Activated CD8-positive, alpha-beta T cell treated with anti-CD3 and anti-CD28 coated beads for 36 hours (primary cell): ENCODE data around the gene KRT13. TPM values are rescaled to one million over a fixed set of nuclear protein-coding genes. Genes with fewer than 3 reads are reported as not detected.

Experiments
- ATAC-seq: fragments of 200-7000 bp; cut with Tn5 transposase; one replicate; pipeline ENCODE4 v1.10.0; 2021; ENCODE audit warnings: mild to moderate bottlenecking, moderate library complexity
- CTCF ChIA-PET: fragments of 350-600 bp; sonication (Branson Sonifier 250); formaldehyde crosslinking; loops from one replicate; lab custom pipeline; 2021; ENCODE audit warnings: antibody characterized with exemption; lab: Charles Lee
- POLR2A ChIA-PET: fragments of 350-600 bp; sonication (Branson Sonifier 250); formaldehyde crosslinking; loops from one replicate; lab custom pipeline; 2021; ENCODE audit warnings: antibody characterized with exemption; lab: Charles Lee
- DNase-seq: peaks from one replicate; pipeline ENCODE4 v3.0.0-alpha.2; 2020
- H3K27ac Mint-ChIP-seq: one replicate; pipeline ENCODE4 v1.8.0; 2021; ENCODE audit warnings: mild to moderate bottlenecking, mixed read lengths
- H3K27me3 Mint-ChIP-seq: one replicate; pipeline ENCODE4 v1.8.0; 2021; ENCODE audit warnings: mixed read lengths
- H3K36me3 Mint-ChIP-seq: one replicate; pipeline ENCODE4 v1.8.0; 2021; ENCODE audit warnings: low read depth, mixed read lengths
- H3K4me1 Mint-ChIP-seq: one replicate; pipeline ENCODE4 v1.8.0; 2021; ENCODE audit warnings: low read depth, mixed read lengths
- H3K4me3 Mint-ChIP-seq: one replicate; pipeline ENCODE4 v1.8.0; 2021; ENCODE audit warnings: mild to moderate bottlenecking, moderate library complexity, mixed read lengths
- H3K9me3 Mint-ChIP-seq: one replicate; pipeline ENCODE4 v1.8.0; 2021; ENCODE audit warnings: mixed read lengths
- intact Hi-C: fragments of 100-400 bp; cut with micrococcal nuclease; formaldehyde crosslinking; loops from one replicate; pipeline ENCODE4 v1.10.0; 2022
- total RNA-seq, 2 experiments: library from RNA; stranded (reverse); gene quantifications; one replicate each; pipeline ENCODE4 v1.2.3, GENCODE V29; 2021
- TF ChIP-seq, protein P1 (sequence below): fragments of 200-600 bp; IDR thresholded peaks from one replicate; pipeline ENCODE4 v1.8.0; 2022; ENCODE audit warnings: antibody characterized with exemption, mild to moderate bottlenecking

Gene KRT13
- total RNA-seq, 2 experiments from 2014 or later = not detected

DNA sequence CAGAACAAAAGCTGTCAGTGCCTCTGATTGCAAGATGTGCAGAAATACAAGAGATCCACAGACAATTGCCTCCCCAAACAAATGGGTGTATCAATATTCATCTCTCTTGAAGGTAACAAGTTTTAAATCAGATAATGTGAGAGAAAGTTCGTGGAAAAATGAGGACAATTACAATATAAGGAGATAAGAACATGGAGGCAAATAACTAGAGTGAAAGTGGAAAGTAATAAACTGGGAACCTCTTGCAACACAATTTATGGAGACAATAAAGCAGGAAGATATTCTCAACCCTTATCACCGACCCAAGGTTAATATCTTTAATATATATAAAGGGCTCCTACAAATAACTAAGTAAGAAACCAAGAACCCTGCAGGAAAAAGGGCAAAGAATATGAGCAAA, 36.9 kb upstream of the KRT13 start:
- DNase-seq (no peak), ATAC-seq (no peak)
- intact Hi-C loops = no loop called here
- Mint-ChIP-seq H3K4me1 (peaks cover under 1% of the 10 kb centered on the region), H3K27ac (no peak overlapping the region), H3K4me3 (no peak overlapping the region), H3K9me3 (peaks cover 9% of the 10 kb centered on the region), H3K27me3 (peaks cover 3% of the 10 kb centered on the region), H3K36me3 (no peaks in the 10 kb centered on the region)
- CTCF ChIA-PET = interaction anchor here (1.0 to 3.5 kb wide), 3 partner anchors 17 to 121 kb away, joined by 3 to 14 read pairs (median 9); no protein-coding TSS in a partner anchor
- POLR2A ChIA-PET = interaction anchor here (0.5 to 1.4 kb wide), 2 partner anchors 9 to 185 kb away, joined by 3 to 4 read pairs; no protein-coding TSS in a partner anchor
- TF ChIP-seq, protein P1, sequence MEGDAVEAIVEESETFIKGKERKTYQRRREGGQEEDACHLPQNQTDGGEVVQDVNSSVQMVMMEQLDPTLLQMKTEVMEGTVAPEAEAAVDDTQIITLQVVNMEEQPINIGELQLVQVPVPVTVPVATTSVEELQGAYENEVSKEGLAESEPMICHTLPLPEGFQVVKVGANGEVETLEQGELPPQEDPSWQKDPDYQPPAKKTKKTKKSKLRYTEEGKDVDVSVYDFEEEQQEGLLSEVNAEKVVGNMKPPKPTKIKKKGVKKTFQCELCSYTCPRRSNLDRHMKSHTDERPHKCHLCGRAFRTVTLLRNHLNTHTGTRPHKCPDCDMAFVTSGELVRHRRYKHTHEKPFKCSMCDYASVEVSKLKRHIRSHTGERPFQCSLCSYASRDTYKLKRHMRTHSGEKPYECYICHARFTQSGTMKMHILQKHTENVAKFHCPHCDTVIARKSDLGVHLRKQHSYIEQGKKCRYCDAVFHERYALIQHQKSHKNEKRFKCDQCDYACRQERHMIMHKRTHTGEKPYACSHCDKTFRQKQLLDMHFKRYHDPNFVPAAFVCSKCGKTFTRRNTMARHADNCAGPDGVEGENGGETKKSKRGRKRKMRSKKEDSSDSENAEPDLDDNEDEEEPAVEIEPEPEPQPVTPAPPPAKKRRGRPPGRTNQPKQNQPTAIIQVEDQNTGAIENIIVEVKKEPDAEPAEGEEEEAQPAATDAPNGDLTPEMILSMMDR = no peak

- ATAC-seq (no peak), DNase-seq (no peak)
- TF ChIP-seq, protein P1 = no peak
- H3K9me3 Mint-ChIP-seq = no peaks in the 10 kb centered on the region
- POLR2A ChIA-PET = interaction anchor here (1.8 kb wide), 1 partner anchor 11 kb away, joined by 4 read pairs; no protein-coding TSS in a partner anchor
- H3K27ac Mint-ChIP-seq = no peak overlapping the region
- no peaks in the 10 kb centered on the region for H3K36me3 Mint-ChIP-seq
- peaks cover 7% of the 10 kb centered on the region for H3K27me3 Mint-ChIP-seq
- no peaks in the 10 kb centered on the region for H3K4me1 Mint-ChIP-seq
- CTCF ChIA-PET = interaction anchor here (0.6 to 2.3 kb wide), 4 partner anchors 8 to 220 kb away, joined by 3 to 17 read pairs (median 6); no protein-coding TSS in a partner anchor
- intact Hi-C loops = no loop called here
- no peak overlapping the region for H3K4me3 Mint-ChIP-seq
Measured at GRCh38 chr17:41540921-41541625, 35.7 kb upstream of the KRT13 start.

- ChIA-PET POLR2A (interaction anchor here (1.8 kb wide), 1 partner anchor 12 kb away, joined by 4 read pairs; no protein-coding TSS in a partner anchor), CTCF (interaction anchor here (1.7 kb wide), 1 partner anchor 9 kb away, joined by 17 read pairs; no protein-coding TSS in a partner anchor)
- no peak overlapping the region for H3K4me3 Mint-ChIP-seq
- H3K27ac Mint-ChIP-seq = no peak overlapping the region
- H3K36me3 Mint-ChIP-seq = no peaks in the 10 kb centered on the region
- ATAC-seq (no peak), DNase-seq (no peak)
- H3K9me3 Mint-ChIP-seq = no peaks in the 10 kb centered on the region
- intact Hi-C loops = no loop called here
- peaks cover 8% of the 10 kb centered on the region for H3K27me3 Mint-ChIP-seq
- TF ChIP-seq, protein P1 = no peak
- H3K4me1 Mint-ChIP-seq = no peaks in the 10 kb centered on the region
Measured at GRCh38 chr17:41539979-41540701, 34.7 kb upstream of the KRT13 start.

GRCh38 chr17:41539071-41539492, 33.7 kb upstream of the KRT13 start:
- intact Hi-C loops = no loop called here
- Mint-ChIP-seq H3K4me3 (no peak overlapping the region), H3K9me3 (no peaks in the 10 kb centered on the region), H3K27ac (no peak overlapping the region), H3K4me1 (no peaks in the 10 kb centered on the region), H3K27me3 (peaks cover 9% of the 10 kb centered on the region), H3K36me3 (no peaks in the 10 kb centered on the region)
- ChIA-PET POLR2A (no interaction called here), CTCF (no interaction called here)
- DNase-seq (no peak), ATAC-seq (no peak)
- TF ChIP-seq, protein P1 = no peak
